CD4-positive, alpha-beta T cell (primary cell): ENCODE data around the gene HAUS2. TPM values are rescaled to one million over a fixed set of nuclear protein-coding genes. Genes with fewer than 3 reads are reported as not detected.
A peak's percentile ranks its signal among the peaks of the same experiment; 100 is the strongest.

ENCODE experiments used
- ATAC-seq: fragments of 200-7000 bp; cut with Tn5 transposase; one replicate; pipeline ENCODE4 v1.10.0; 2022; ENCODE audit warnings: mild to moderate bottlenecking; ENCODE audit not compliant: poor library complexity
- CTCF ChIA-PET: fragments of 350-600 bp; sonication (Branson Sonifier 250); formaldehyde crosslinking; loops from one replicate; lab custom pipeline; 2021; ENCODE audit warnings: antibody characterized with exemption, inconsistent platforms; lab: Charles Lee
- POLR2A ChIA-PET: fragments of 350-600 bp; sonication (Branson Sonifier 250); formaldehyde crosslinking; loops from one replicate; lab custom pipeline; 2021; ENCODE audit warnings: antibody characterized with exemption, inconsistent platforms; lab: Charles Lee
- DNase-seq, 14 experiments: peaks; one replicate each; pipeline ENCODE4 v3.0.0-alpha.2; 2013 to 2020; ENCODE audit warnings: mixed read lengths in 2 of 14
- H3K27ac ChIP-seq, 2 donors: one replicate each; pipeline versions ENCODE4 v1.5.1 to v1.7.0; 2013; ENCODE audit warnings: low read length in 2 of 2, low read depth in 1 of 2, mild to moderate bottlenecking in 1 of 2
- H3K27me3 ChIP-seq, 2 experiments: 1 replicate in 1 of 2; 2 replicates in 1 of 2; pipeline versions ENCODE4 v1.6.1 to v1.7.0; 2013; ENCODE audit warnings: low read length in 2 of 2, control low read depth in 1 of 2, mild to moderate bottlenecking in 1 of 2, moderate library complexity in 1 of 2; ENCODE audit not compliant: insufficient read depth in 2 of 2, control insufficient read depth in 1 of 2
- H3K36me3 ChIP-seq: one replicate; pipeline ENCODE4 v1.6.1; 2013; ENCODE audit warnings: low read length, control low read depth; ENCODE audit not compliant: insufficient read depth
- H3K4me1 ChIP-seq: one replicate; pipeline ENCODE4 v1.6.1; 2013; ENCODE audit warnings: low read length, control low read depth; ENCODE audit not compliant: insufficient read depth
- H3K4me3 ChIP-seq: one replicate; pipeline ENCODE4 v1.5.1; 2013; ENCODE audit warnings: mild to moderate bottlenecking, low read length, moderate library complexity
- H3K9me3 ChIP-seq, 2 experiments: 1 replicate in 1 of 2; 2 replicates in 1 of 2; pipeline versions ENCODE4 v1.6.1 to v1.7.0; 2013; ENCODE audit warnings: low read length in 2 of 2, mild to moderate bottlenecking in 2 of 2, control low read depth in 1 of 2, moderate library complexity in 1 of 2; ENCODE audit not compliant: control insufficient read depth in 1 of 2, insufficient read depth in 1 of 2
- H3K27ac Mint-ChIP-seq: one replicate; pipeline ENCODE4 v1.8.0; 2020; ENCODE audit warnings: mixed read lengths
- H3K27me3 Mint-ChIP-seq: one replicate; pipeline ENCODE4 v1.8.0; 2021; ENCODE audit warnings: mixed read lengths
- H3K36me3 Mint-ChIP-seq: one replicate; pipeline ENCODE4 v1.8.0; 2021; ENCODE audit warnings: low read depth, mixed read lengths
- H3K4me1 Mint-ChIP-seq: one replicate; pipeline ENCODE4 v1.8.0; 2021; ENCODE audit warnings: low read depth, mixed read lengths
- H3K4me3 Mint-ChIP-seq: one replicate; pipeline ENCODE4 v1.8.0; 2020; ENCODE audit warnings: mild to moderate bottlenecking, mixed read lengths
- H3K9me3 Mint-ChIP-seq: one replicate; pipeline ENCODE4 v1.8.0; 2020; ENCODE audit warnings: mixed read lengths
- CTCF ChIP-seq: fragments of 200-600 bp; IDR thresholded peaks from one replicate; pipeline ENCODE4 v1.8.0; 2022; ENCODE audit warnings: antibody characterized with exemption, mild to moderate bottlenecking
- intact Hi-C, 2 experiments: fragments of 100-400 bp; cut with DNase I in 1 of 2; cut with micrococcal nuclease in 1 of 2; formaldehyde crosslinking; loops; one replicate each; pipeline versions ENCODE4 v1.15.1 to v1.9.0; 2023 to 2025; cut with DNase I, micrococcal nuclease
- total RNA-seq, 174 experiments: library from RNA in 2 of 174; stranded (reverse) in 2 of 174; gene quantifications; one replicate each; pipeline ENCODE4 v1.2.3 and lab custom pipeline; 2021 to 2026

HAUS2 gene
- total RNA-seq, 2 experiments from 2014 or later = 23.0 to 28.2 TPM

GRCh38 chr15:42605796-42606195, 57.2 kb downstream of the HAUS2 start:
- H3K4me3 Mint-ChIP-seq = peak overlapping the region; percentile 21
- H3K4me1 Mint-ChIP-seq = peaks cover 49% of the 10 kb centered on the region
- Histone ChIP-seq H3K4me3 (no peak overlapping the region), H3K4me1 (peaks cover 37% of the 10 kb centered on the region), H3K36me3 (no peaks in the 10 kb centered on the region), H3K9me3 (no peaks in the 10 kb centered on the region), H3K27ac (no peak overlapping the region), H3K27me3 (no peaks in the 10 kb centered on the region)
- no peaks in the 10 kb centered on the region for H3K9me3 Mint-ChIP-seq
- TF ChIP-seq CTCF = no peak
- ATAC-seq (no peak), DNase-seq (no peak)
- intact Hi-C loops = no loop called here
- ChIA-PET POLR2A (interaction anchor here (0.7 to 3.7 kb wide), 4 partner anchors 17 to 58 kb away, joined by 4 to 25 read pairs (median 6); partner anchors contain the start of genes HAUS2, LRRC57 and STARD9), CTCF (interaction anchor here (0.8 to 1.2 kb wide), 2 partner anchors 10 to 18 kb away, joined by 3 to 4 read pairs; no protein-coding TSS in a partner anchor)
- no peaks in the 10 kb centered on the region for H3K36me3 Mint-ChIP-seq
- H3K27ac Mint-ChIP-seq = peak overlapping the region; percentile 84
- H3K27me3 Mint-ChIP-seq = no peaks in the 10 kb centered on the region

- Mint-ChIP-seq H3K27me3 (no peaks in the 10 kb centered on the region), H3K4me3 (peak overlapping the region; percentile 74), H3K36me3 (no peaks in the 10 kb centered on the region), H3K4me1 (peaks cover 49% of the 10 kb centered on the region), H3K27ac (peak overlapping the region; percentile 25), H3K9me3 (no peaks in the 10 kb centered on the region)
- no peaks in the 10 kb centered on the region for H3K27me3 ChIP-seq
- intact Hi-C loops = no loop called here
- peaks cover 37% of the 10 kb centered on the region for H3K4me1 ChIP-seq
- peak; percentile 43 for ATAC-seq
- H3K9me3 ChIP-seq = no peaks in the 10 kb centered on the region
- no peaks in the 10 kb centered on the region for H3K36me3 ChIP-seq
- H3K27ac ChIP-seq = no peak overlapping the region
- no peak overlapping the region for H3K4me3 ChIP-seq
- POLR2A ChIA-PET = interaction anchor here (0.6 to 1.7 kb wide), 5 partner anchors 26 to 113 kb away, joined by 3 to 13 read pairs (median 3); partner anchors contain the start of genes SNAP23 and STARD9
- no peak for TF ChIP-seq CTCF
- DNase-seq = peak in 13 of 14 experiments; percentile 1 to 64 (median 9)
- CTCF ChIA-PET = no interaction called here
Measured at GRCh38 chr15:42608110-42608531, 59.5 kb downstream of the HAUS2 start.

- ATAC-seq = peak; percentile 46
- H3K27ac Mint-ChIP-seq = peak overlapping the region; percentile 25
- H3K9me3 Mint-ChIP-seq = no peaks in the 10 kb centered on the region
- POLR2A ChIA-PET = interaction anchor here (1.0 to 1.7 kb wide), 3 partner anchors 27 to 113 kb away, joined by 3 to 13 read pairs (median 4); partner anchors contain the start of genes SNAP23 and STARD9
- intact Hi-C loops = no loop called here
- H3K4me3 Mint-ChIP-seq = peak overlapping the region; percentile 35
- H3K4me3 ChIP-seq = peak overlapping the region; percentile 15
- peaks cover 42% of the 10 kb centered on the region for H3K4me1 Mint-ChIP-seq
- no peaks in the 10 kb centered on the region for H3K27me3 ChIP-seq
- peak in 2 of 14 experiments; percentile 13 to 14 for DNase-seq
- CTCF ChIA-PET = no interaction called here
- no peaks in the 10 kb centered on the region for H3K9me3 ChIP-seq
- no peaks in the 10 kb centered on the region for H3K36me3 ChIP-seq
- H3K27me3 Mint-ChIP-seq = no peaks in the 10 kb centered on the region
- no peak overlapping the region for H3K27ac ChIP-seq
- H3K36me3 Mint-ChIP-seq = no peaks in the 10 kb centered on the region
- no peak for TF ChIP-seq CTCF
- peaks cover 37% of the 10 kb centered on the region for H3K4me1 ChIP-seq
Measured at GRCh38 chr15:42608752-42609488, 60.3 kb downstream of the HAUS2 start.
